ENCODE results near the gene THSD7A. TPM values are rescaled to one million over a fixed set of nuclear protein-coding genes. Genes with fewer than 3 reads are reported as not detected.

THSD7A gene
- total RNA-seq, 1 donor from 2014 or later: 14.3 TPM

- no peak for TF ChIP-seq CTCF (conservative IDR thresholded peaks at IDR 0.05)
- Mint-ChIP-seq H3K27me3 (no peaks in the 10 kb centered on the region), H3K36me3 (peaks cover 17% of the 10 kb centered on the region), H3K27ac (no peak overlapping the region), H3K4me3 (no peak overlapping the region), H3K4me1 (ENCODE audit: unreplicated experiment) (peaks cover 19% of the 10 kb centered on the region), H3K9me3 (peaks cover 10% of the 10 kb centered on the region)
- no peak for DNase-seq (ENCODE audit: extremely low spot score, unreplicated experiment)
These were observed 416.9 kb downstream of the THSD7A start for GRCh38 chr7:11415101-11415500.

- H3K36me3 Mint-ChIP-seq: peaks cover 11% of the 10 kb centered on the region
- TF ChIP-seq CTCF (conservative IDR thresholded peaks at IDR 0.05): no peak
- no peak overlapping the region for H3K27ac Mint-ChIP-seq
- peaks cover 4% of the 10 kb centered on the region for H3K9me3 Mint-ChIP-seq
- no peak for DNase-seq (ENCODE audit: extremely low spot score, unreplicated experiment)
- H3K4me1 Mint-ChIP-seq (ENCODE audit: unreplicated experiment): peaks cover 19% of the 10 kb centered on the region
- no peaks in the 10 kb centered on the region for H3K27me3 Mint-ChIP-seq
- no peak overlapping the region for H3K4me3 Mint-ChIP-seq
These were observed 418.1 kb downstream of the THSD7A start for GRCh38 chr7:11413901-11414300.

- H3K27ac Mint-ChIP-seq: no peak overlapping the region
- TF ChIP-seq CTCF (conservative IDR thresholded peaks at IDR 0.05): no peak
- H3K36me3 Mint-ChIP-seq: peaks cover 11% of the 10 kb centered on the region
- no peak overlapping the region for H3K4me3 Mint-ChIP-seq
- no peaks in the 10 kb centered on the region for H3K27me3 Mint-ChIP-seq
- no peak for DNase-seq (ENCODE audit: extremely low spot score, unreplicated experiment)
- peaks cover 4% of the 10 kb centered on the region for H3K9me3 Mint-ChIP-seq
- H3K4me1 Mint-ChIP-seq (ENCODE audit: unreplicated experiment): peaks cover 18% of the 10 kb centered on the region
These were observed 420.0 kb downstream of the THSD7A start for GRCh38 chr7:11412036-11412435.

- no peak for TF ChIP-seq CTCF (conservative IDR thresholded peaks at IDR 0.05)
- DNase-seq (ENCODE audit: extremely low spot score, unreplicated experiment): no peak
- Mint-ChIP-seq H3K27ac (no peak overlapping the region), H3K27me3 (no peaks in the 10 kb centered on the region), H3K36me3 (peaks cover 11% of the 10 kb centered on the region), H3K4me1 (ENCODE audit: unreplicated experiment) (peaks cover 14% of the 10 kb centered on the region), H3K9me3 (peaks cover 4% of the 10 kb centered on the region), H3K4me3 (no peak overlapping the region)
These were observed 421.0 kb downstream of the THSD7A start for GRCh38 chr7:11410656-11411644.

- no peak for TF ChIP-seq CTCF (conservative IDR thresholded peaks at IDR 0.05)
- no peak overlapping the region for H3K27ac Mint-ChIP-seq
- DNase-seq (ENCODE audit: extremely low spot score, unreplicated experiment): no peak
- no peak overlapping the region for H3K4me3 Mint-ChIP-seq
- no peaks in the 10 kb centered on the region for H3K27me3 Mint-ChIP-seq
- peaks cover 3% of the 10 kb centered on the region for H3K36me3 Mint-ChIP-seq
- H3K4me1 Mint-ChIP-seq (ENCODE audit: unreplicated experiment): peaks cover 4% of the 10 kb centered on the region
- H3K9me3 Mint-ChIP-seq: no peaks in the 10 kb centered on the region
These were observed 427.6 kb downstream of the THSD7A start for GRCh38 chr7:11404355-11404754.

Data from type B pancreatic cell (in vitro differentiated cells).